Measurements from ENCODE around the gene SRPK2.

SRPK2 gene

DNA sequence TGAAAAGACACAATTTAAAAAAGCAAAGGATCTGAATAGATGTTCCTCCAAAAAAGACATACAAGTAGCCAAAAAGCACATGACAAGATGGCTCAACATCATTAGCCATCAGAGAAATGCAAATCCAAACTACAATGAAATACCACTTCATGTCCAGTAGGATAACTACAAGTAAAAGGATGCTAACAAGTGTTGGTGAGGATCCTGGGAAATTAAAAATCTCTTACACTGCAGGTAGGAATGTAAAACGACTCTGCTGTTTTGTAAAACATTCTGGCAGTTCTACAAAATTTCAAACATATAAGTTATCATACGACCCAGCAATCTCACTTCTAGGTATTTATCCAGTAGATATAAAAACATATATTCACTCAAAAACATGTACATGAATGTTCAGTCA lies 161.3 kb downstream of the SRPK2 start:
- Histone ChIP-seq H3K9me3 (ENCODE audit: control insufficient read depth, insufficient read depth, low read depth, low read length) (no peaks in the 10 kb centered on the region), H3K4me1 (ENCODE audit: control insufficient read depth, insufficient read depth, low read length) (peaks cover 9% of the 10 kb centered on the region), H3K27ac (ENCODE audit: extremely low read depth, low read depth, low read length) (no peak overlapping the region), H3K36me3 (ENCODE audit: control insufficient read depth in 2 of 2, insufficient read depth in 1 of 2, low read length in 2 of 2) (no peaks in the 10 kb centered on the region; a peak in 1 of 3 replicates), H3K4me3 (ENCODE audit: low read depth, low read length) (no peak overlapping the region)
- TF ChIP-seq ZNF416 (tag by site-specific recombination; IDR thresholded peaks at IDR 0.05) (no peak), ZNF701 (tag by site-specific recombination; IDR thresholded peaks at IDR 0.05) (no peak), ZNF184 (tag by site-specific recombination; IDR thresholded peaks at IDR 0.05) (peak; percentile 100), ZBTB20 (tag by site-specific recombination; IDR thresholded peaks at IDR 0.05) (no peak), ZNF302 (tag by site-specific recombination; IDR thresholded peaks at IDR 0.05; ENCODE audit: low read depth) (no peak)
- TF ChIP-seq, protein P1, sequence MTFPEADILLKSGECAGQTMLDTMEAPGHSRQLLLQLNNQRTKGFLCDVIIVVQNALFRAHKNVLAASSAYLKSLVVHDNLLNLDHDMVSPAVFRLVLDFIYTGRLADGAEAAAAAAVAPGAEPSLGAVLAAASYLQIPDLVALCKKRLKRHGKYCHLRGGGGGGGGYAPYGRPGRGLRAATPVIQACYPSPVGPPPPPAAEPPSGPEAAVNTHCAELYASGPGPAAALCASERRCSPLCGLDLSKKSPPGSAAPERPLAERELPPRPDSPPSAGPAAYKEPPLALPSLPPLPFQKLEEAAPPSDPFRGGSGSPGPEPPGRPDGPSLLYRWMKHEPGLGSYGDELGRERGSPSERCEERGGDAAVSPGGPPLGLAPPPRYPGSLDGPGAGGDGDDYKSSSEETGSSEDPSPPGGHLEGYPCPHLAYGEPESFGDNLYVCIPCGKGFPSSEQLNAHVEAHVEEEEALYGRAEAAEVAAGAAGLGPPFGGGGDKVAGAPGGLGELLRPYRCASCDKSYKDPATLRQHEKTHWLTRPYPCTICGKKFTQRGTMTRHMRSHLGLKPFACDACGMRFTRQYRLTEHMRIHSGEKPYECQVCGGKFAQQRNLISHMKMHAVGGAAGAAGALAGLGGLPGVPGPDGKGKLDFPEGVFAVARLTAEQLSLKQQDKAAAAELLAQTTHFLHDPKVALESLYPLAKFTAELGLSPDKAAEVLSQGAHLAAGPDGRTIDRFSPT (tag by site-specific recombination; IDR thresholded peaks at IDR 0.05), result no peak
- POLR2A ChIA-PET, result no interaction called here
- CTCF ChIA-PET, result no interaction called here

DNA sequence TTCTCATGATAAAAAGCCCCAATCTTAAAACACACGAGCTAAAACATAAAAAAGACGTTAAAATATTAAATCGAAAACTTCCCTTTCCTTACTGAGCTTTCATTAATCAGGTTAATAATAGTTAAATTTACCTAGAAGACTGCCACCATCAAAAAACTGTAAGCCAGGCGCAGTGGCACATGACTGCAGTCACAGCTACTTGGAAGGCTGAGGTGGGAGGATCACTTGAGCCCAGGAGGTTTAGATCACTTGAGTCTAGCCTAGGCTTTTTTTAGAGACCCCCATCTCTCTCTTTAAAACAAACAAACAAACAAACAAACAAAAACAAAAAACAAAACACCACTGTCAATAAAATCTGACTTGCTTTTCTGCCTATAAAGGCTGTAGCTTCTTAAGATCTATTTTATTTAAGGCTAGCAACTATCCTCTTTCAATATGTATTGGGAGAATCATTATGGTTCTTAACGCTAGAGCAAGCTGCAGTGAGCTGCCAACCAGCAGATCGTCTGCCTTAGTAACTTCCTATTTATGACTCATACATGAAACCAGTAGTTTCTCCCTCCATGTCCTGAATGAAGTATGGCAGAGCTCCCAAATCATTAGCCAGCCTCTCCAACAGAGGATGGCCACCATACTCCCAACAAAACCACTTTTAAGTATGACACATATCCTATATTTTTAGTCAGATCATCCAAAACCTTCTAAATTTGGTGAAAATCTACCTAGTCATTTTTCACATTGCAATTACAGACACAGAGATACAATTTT lies 163.7 kb downstream of the SRPK2 start:
- POLR2A ChIA-PET, result no interaction called here
- Histone ChIP-seq H3K9me3 (ENCODE audit: control insufficient read depth, insufficient read depth, low read depth, low read length) (no peaks in the 10 kb centered on the region), H3K4me3 (ENCODE audit: low read depth, low read length) (no peak overlapping the region), H3K27ac (ENCODE audit: extremely low read depth, low read depth, low read length) (no peak overlapping the region), H3K36me3 (ENCODE audit: control insufficient read depth in 2 of 2, insufficient read depth in 1 of 2, low read length in 2 of 2) (no peaks in the 10 kb centered on the region), H3K4me1 (ENCODE audit: control insufficient read depth, insufficient read depth, low read length) (peaks cover 15% of the 10 kb centered on the region)
- CTCF ChIA-PET, result interaction anchor here (0.6 to 0.7 kb wide), 4 partner anchors 42 to 941 kb away, joined by 3 to 7 read pairs (median 4); no protein-coding TSS in a partner anchor
- TF ChIP-seq, protein P2, sequence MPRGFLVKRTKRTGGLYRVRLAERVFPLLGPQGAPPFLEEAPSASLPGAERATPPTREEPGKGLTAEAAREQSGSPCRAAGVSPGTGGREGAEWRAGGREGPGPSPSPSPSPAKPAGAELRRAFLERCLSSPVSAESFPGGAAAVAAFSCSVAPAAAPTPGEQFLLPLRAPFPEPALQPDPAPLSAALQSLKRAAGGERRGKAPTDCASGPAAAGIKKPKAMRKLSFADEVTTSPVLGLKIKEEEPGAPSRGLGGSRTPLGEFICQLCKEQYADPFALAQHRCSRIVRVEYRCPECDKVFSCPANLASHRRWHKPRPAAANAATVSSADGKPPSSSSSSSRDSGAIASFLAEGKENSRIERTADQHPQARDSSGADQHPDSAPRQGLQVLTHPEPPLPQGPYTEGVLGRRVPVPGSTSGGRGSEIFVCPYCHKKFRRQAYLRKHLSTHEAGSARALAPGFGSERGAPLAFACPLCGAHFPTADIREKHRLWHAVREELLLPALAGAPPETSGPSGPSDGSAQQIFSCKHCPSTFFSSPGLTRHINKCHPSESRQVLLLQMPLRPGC (tag by site-specific recombination; IDR thresholded peaks at IDR 0.05), result no peak
- TF ChIP-seq ZNF529 (tag by site-specific recombination; IDR thresholded peaks at IDR 0.05; ENCODE audit: insufficient replicate concordance) (no peak), ZNF660 (tag by site-specific recombination; IDR thresholded peaks at IDR 0.05) (peak; percentile 38; the same call in 1 of the 2 replicates), ZNF24 (tag by site-specific recombination; IDR thresholded peaks at IDR 0.05) (0 out of 2 replicates have a peak, but pooled peaks have one; percentile 22), ZEB2 (tag by site-specific recombination; IDR thresholded peaks at IDR 0.05) (0 out of 2 replicates have a peak, but pooled peaks have one; percentile 21), ZNF174 (tag by site-specific recombination; IDR thresholded peaks at IDR 0.05) (no peak), ZNF184 (tag by site-specific recombination; IDR thresholded peaks at IDR 0.05) (peak; percentile 23; the same call in 1 of the 2 replicates), OSR2 (tag by site-specific recombination; IDR thresholded peaks at IDR 0.05) (peak; percentile 74), ZBTB17 (tag by site-specific recombination; IDR thresholded peaks at IDR 0.05) (peak; percentile 81), ZNF560 (tag by site-specific recombination; IDR thresholded peaks at IDR 0.05; ENCODE audit: borderline replicate concordance) (no peak), ZNF335 (tag by site-specific recombination; conservative IDR thresholded peaks at IDR 0.05) (peak; percentile 53), ZNF664 (tag by site-specific recombination; IDR thresholded peaks at IDR 0.05) (peak; percentile 53; the same call in 1 of the 2 replicates), YY2 (tag by site-specific recombination; IDR thresholded peaks at IDR 0.05) (no peak), ZNF600 (tag by site-specific recombination; IDR thresholded peaks at IDR 0.05) (peak; percentile 88)
- TF ChIP-seq, protein P3, sequence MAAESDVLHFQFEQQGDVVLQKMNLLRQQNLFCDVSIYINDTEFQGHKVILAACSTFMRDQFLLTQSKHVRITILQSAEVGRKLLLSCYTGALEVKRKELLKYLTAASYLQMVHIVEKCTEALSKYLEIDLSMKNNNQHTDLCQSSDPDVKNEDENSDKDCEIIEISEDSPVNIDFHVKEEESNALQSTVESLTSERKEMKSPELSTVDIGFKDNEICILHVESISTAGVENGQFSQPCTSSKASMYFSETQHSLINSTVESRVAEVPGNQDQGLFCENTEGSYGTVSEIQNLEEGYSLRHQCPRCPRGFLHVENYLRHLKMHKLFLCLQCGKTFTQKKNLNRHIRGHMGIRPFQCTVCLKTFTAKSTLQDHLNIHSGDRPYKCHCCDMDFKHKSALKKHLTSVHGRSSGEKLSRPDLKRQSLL (tag by site-specific recombination; IDR thresholded peaks at IDR 0.05), result peak; percentile 45; the same call in 1 of the 2 replicates
- TF ChIP-seq, protein P4, sequence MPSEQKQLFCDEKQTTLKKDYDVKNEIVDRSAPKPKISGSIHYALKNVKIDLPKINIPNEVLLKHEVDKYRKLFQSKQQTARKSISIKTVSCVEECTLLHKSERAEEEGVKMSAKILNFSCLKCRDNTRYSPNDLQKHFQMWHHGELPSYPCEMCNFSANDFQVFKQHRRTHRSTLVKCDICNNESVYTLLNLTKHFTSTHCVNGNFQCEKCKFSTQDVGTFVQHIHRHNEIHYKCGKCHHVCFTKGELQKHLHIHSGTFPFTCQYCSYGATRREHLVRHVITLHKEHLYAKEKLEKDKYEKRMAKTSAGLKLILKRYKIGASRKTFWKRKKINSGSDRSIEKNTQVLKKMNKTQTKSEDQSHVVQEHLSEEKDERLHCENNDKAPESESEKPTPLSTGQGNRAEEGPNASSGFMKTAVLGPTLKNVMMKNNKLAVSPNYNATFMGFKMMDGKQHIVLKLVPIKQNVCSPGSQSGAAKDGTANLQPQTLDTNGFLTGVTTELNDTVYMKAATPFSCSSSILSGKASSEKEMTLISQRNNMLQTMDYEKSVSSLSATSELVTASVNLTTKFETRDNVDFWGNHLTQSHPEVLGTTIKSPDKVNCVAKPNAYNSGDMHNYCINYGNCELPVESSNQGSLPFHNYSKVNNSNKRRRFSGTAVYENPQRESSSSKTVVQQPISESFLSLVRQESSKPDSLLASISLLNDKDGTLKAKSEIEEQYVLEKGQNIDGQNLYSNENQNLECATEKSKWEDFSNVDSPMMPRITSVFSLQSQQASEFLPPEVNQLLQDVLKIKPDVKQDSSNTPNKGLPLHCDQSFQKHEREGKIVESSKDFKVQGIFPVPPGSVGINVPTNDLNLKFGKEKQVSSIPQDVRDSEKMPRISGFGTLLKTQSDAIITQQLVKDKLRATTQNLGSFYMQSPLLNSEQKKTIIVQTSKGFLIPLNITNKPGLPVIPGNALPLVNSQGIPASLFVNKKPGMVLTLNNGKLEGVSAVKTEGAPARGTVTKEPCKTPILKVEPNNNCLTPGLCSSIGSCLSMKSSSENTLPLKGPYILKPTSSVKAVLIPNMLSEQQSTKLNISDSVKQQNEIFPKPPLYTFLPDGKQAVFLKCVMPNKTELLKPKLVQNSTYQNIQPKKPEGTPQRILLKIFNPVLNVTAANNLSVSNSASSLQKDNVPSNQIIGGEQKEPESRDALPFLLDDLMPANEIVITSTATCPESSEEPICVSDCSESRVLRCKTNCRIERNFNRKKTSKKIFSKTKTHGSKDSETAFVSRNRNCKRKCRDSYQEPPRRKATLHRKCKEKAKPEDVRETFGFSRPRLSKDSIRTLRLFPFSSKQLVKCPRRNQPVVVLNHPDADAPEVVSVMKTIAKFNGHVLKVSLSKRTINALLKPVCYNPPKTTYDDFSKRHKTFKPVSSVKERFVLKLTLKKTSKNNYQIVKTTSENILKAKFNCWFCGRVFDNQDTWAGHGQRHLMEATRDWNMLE (tag by site-specific recombination; conservative IDR thresholded peaks at IDR 0.05; ENCODE audit: low read depth), result 0 out of 2 replicates have a peak, but pooled peaks have one; percentile 16
- TF ChIP-seq, protein P5, sequence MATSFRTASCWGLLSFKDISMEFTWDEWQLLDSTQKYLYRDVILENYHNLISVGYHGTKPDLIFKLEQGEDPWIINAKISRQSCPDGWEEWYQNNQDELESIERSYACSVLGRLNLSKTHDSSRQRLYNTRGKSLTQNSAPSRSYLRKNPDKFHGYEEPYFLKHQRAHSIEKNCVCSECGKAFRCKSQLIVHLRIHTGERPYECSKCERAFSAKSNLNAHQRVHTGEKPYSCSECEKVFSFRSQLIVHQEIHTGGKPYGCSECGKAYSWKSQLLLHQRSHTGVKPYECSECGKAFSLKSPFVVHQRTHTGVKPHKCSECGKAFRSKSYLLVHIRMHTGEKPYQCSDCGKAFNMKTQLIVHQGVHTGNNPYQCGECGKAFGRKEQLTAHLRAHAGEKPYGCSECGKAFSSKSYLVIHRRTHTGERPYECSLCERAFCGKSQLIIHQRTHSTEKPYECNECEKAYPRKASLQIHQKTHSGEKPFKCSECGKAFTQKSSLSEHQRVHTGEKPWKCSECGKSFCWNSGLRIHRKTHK (tag by site-specific recombination; IDR thresholded peaks at IDR 0.05), result no peak

Data from HEK293 (cell line).